SU-DHL-6 (cell line): ENCODE data around the gene GBA2.

Source experiments
- H2AFZ ChIP-seq: fragments of 200-600 bp; sonication (generic); 2 replicates; pipeline ENCODE4 v1.6.1; 2014; ENCODE audit warnings: low read depth, mild to moderate bottlenecking, moderate library complexity, mixed read lengths, antibody characterized with exemption, low read length; ENCODE audit not compliant: severe bottlenecking
- H3F3A ChIP-seq: fragments of 200-600 bp; shearing (Covaris generic); 2 replicates; pipeline ENCODE4 v1.6.0; 2016; ENCODE audit warnings: antibody characterized with exemption, mild to moderate bottlenecking; ENCODE audit not compliant: insufficient read depth
- H3K27ac ChIP-seq: fragments of 200-600 bp; sonication (generic); 2 replicates; pipeline ENCODE4 v1.5.1; 2016; ENCODE audit warnings: low read depth, mild to moderate bottlenecking, low read length, moderate library complexity, mixed read lengths
- H3K27me3 ChIP-seq: fragments of 200-600 bp; sonication (generic), shearing (Covaris generic); 2 replicates; pipeline ENCODE4 v1.6.0; 2014; ENCODE audit warnings: mild to moderate bottlenecking, low read length
- H3K36me3 ChIP-seq: fragments of 200-600 bp; sonication (generic); 2 replicates; pipeline ENCODE4 v1.6.1; 2014; ENCODE audit warnings: mild to moderate bottlenecking, low read length, mixed read lengths
- H3K4me2 ChIP-seq: fragments of 300-600, 200-600 bp; shearing (Covaris generic), sonication (generic); 2 replicates; pipeline ENCODE4 v1.6.0; 2014; ENCODE audit warnings: low read length, low read depth, mild to moderate bottlenecking; ENCODE audit not compliant: poor library complexity, severe bottlenecking
- H3K4me3 ChIP-seq: fragments of 200-600 bp; sonication (generic); 2 replicates; pipeline ENCODE4 v1.5.1; 2014; ENCODE audit warnings: antibody characterized with exemption, low read length, mild to moderate bottlenecking, mixed read lengths; ENCODE audit not compliant: insufficient read depth, poor library complexity, severe bottlenecking
- H3K79me2 ChIP-seq: fragments of 200-600 bp; sonication (generic); 2 replicates; pipeline ENCODE4 v1.6.1; 2014; ENCODE audit warnings: mild to moderate bottlenecking, low read length, moderate library complexity; ENCODE audit not compliant: insufficient read depth
- H3K9ac ChIP-seq: fragments of 200-600 bp; sonication (generic); 2 replicates; pipeline ENCODE4 v1.7.0; 2014; ENCODE audit warnings: mild to moderate bottlenecking, low read length
- H3K9me2 ChIP-seq: fragments of 200-600 bp; sonication (generic); replicated peaks from 2 replicates; pipeline ENCODE4 v1.6.1; 2014; ENCODE audit warnings: low read length; ENCODE audit not compliant: insufficient read depth
- H3K9me3 ChIP-seq: fragments of 200-600 bp; sonication (generic); 2 replicates; pipeline ENCODE4 v1.6.1; 2014; ENCODE audit warnings: low read length, mixed read lengths; ENCODE audit not compliant: insufficient read depth
- H4K20me1 ChIP-seq: fragments of 200-600 bp; sonication (generic); 2 replicates; pipeline ENCODE4 v1.6.1; 2014; ENCODE audit warnings: low read depth, mild to moderate bottlenecking, antibody characterized with exemption, low read length, moderate library complexity, mixed read lengths
- EZH2phosphoT487 ChIP-seq: fragments of 200-600 bp; sonication (generic), shearing (Covaris generic); conservative IDR thresholded peaks from 2 replicates; pipeline ENCODE4 v1.6.1; 2018; ENCODE audit warnings: mild to moderate bottlenecking, antibody characterized with exemption, low read length, moderate library complexity, mixed read lengths
- TF ChIP-seq, protein P1 (sequence below): fragments of 200-600 bp; sonication (generic); IDR thresholded peaks from one replicate; pipeline ENCODE4 v1.5.1; 2017; ENCODE audit warnings: antibody characterized with exemption, mild to moderate bottlenecking, low read length, moderate library complexity; ENCODE audit not compliant: insufficient read depth, poor library complexity, severe bottlenecking

Gene GBA2

DNA sequence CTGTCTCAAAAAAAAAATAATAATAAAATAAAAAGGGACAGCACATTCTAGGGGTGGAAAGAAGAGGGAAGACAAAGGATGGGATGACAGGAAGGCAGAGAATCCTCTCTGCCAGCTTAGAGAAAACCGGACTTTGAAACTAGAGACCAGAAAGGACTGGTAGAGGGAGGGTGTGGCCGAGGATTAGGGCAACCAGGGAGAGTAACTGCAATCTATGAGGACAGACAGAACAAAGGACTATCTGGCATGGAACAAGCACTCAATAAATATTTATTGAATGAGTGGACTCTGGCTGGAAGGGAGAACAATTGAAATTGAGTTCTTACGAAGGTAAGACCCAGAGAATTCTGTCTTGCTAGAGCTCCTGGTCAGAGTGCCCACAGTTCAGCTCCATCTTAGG, 2.4 kb downstream of the GBA2 start:
- Histone ChIP-seq H3F3A (no peaks in the 10 kb centered on the region), H2AFZ (no peak overlapping the region), H3K36me3 (peaks cover 10% of the 10 kb centered on the region; the same call in 1 of the 2 replicates), H3K9ac (peak overlapping the region; percentile 78; the same call in 1 of the 2 replicates), H3K4me2 (peak overlapping the region; percentile 67), H3K27me3 (no peaks in the 10 kb centered on the region), H3K27ac (no peak overlapping the region), H3K9me2 (no peaks in the 10 kb centered on the region), H3K79me2 (peaks cover 36% of the 10 kb centered on the region), H3K9me3 (no peaks in the 10 kb centered on the region), H4K20me1 (peaks cover 8% of the 10 kb centered on the region; the same call in 1 of the 2 replicates), H3K4me3 (peak overlapping the region; percentile 77)
- no peak for TF ChIP-seq EZH2phosphoT487
- TF ChIP-seq, protein P1, sequence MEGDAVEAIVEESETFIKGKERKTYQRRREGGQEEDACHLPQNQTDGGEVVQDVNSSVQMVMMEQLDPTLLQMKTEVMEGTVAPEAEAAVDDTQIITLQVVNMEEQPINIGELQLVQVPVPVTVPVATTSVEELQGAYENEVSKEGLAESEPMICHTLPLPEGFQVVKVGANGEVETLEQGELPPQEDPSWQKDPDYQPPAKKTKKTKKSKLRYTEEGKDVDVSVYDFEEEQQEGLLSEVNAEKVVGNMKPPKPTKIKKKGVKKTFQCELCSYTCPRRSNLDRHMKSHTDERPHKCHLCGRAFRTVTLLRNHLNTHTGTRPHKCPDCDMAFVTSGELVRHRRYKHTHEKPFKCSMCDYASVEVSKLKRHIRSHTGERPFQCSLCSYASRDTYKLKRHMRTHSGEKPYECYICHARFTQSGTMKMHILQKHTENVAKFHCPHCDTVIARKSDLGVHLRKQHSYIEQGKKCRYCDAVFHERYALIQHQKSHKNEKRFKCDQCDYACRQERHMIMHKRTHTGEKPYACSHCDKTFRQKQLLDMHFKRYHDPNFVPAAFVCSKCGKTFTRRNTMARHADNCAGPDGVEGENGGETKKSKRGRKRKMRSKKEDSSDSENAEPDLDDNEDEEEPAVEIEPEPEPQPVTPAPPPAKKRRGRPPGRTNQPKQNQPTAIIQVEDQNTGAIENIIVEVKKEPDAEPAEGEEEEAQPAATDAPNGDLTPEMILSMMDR, result no peak

DNA sequence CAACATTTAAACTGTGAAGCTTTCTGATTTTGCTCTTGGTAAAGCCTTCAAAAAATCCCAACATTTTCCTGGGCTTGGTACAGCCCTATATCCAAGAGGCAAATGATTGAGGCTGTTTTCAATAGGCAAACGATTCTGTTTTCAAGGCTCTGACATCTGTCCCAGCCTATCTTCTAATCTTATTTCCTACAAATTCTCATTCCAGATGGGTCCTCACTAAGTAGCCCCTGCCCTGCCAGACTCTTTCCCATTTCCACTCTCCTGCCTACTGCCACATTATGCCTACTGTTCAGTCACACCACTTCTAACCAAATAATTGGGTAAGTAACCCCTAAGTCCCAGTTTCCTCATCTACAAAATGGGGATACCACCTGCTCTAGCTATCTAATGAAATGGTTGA, 3.5 kb downstream of the GBA2 start:
- no peak overlapping the region for H3K9ac ChIP-seq
- H3K4me2 ChIP-seq, result peak overlapping the region; percentile 67
- no peak for TF ChIP-seq EZH2phosphoT487
- TF ChIP-seq, protein P1, result no peak
- no peaks in the 10 kb centered on the region for H3K9me3 ChIP-seq
- H3K27me3 ChIP-seq, result no peaks in the 10 kb centered on the region
- H3K79me2 ChIP-seq, result peaks cover 36% of the 10 kb centered on the region
- no peaks in the 10 kb centered on the region for H3F3A ChIP-seq
- no peak overlapping the region for H3K4me3 ChIP-seq
- peaks cover 10% of the 10 kb centered on the region; the same call in 1 of the 2 replicates for H3K36me3 ChIP-seq
- no peak overlapping the region for H3K27ac ChIP-seq
- no peaks in the 10 kb centered on the region for H3K9me2 ChIP-seq
- H2AFZ ChIP-seq, result no peak overlapping the region
- H4K20me1 ChIP-seq, result peaks cover 8% of the 10 kb centered on the region; the same call in 1 of the 2 replicates

DNA sequence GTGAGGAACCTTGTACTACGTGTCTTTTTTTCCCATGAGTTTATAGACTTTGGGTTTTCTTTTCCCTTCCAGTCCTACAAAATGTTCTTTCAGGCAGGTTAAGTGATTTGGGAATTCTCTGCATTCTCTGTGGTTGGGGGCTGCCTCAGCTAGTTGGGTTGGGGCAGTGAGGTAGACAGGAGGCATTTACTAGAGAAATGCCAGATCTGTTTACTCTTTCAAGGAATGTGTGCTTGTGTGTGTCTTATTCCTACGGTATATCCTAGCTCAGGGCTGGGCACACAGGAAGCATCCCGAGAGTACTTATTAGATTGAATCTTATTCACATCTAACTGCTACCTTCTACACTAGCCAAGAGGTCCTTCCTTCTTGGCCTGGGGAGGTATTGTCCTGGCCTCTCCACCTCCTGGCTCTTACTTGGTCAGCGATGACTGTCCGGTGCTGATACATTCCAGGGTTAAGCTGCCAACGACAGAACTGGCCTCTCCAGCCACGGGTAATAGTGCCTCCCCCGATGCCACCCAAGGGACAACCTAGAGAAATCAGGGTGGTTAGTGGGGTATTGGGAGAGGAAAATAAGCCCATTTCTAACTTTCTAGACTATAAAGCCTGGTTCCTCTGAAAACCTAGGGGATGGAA, 5.0 kb downstream of the GBA2 start:
- Histone ChIP-seq H2AFZ (no peak overlapping the region), H3K4me3 (no peak overlapping the region), H4K20me1 (peaks cover 8% of the 10 kb centered on the region; the same call in 1 of the 2 replicates), H3K9ac (no peak overlapping the region), H3K9me3 (no peaks in the 10 kb centered on the region), H3K9me2 (no peaks in the 10 kb centered on the region), H3K4me2 (no peak overlapping the region), H3F3A (no peaks in the 10 kb centered on the region), H3K79me2 (peaks cover 36% of the 10 kb centered on the region), H3K36me3 (peaks cover 10% of the 10 kb centered on the region; the same call in 1 of the 2 replicates), H3K27ac (no peak overlapping the region), H3K27me3 (no peaks in the 10 kb centered on the region)
- TF ChIP-seq, protein P1, result no peak
- TF ChIP-seq EZH2phosphoT487, result no peak
